CD4-positive, alpha-beta T cell (primary cell): ENCODE data around the gene NMNAT2. TPM values are rescaled to one million over a fixed set of nuclear protein-coding genes. Genes with fewer than 3 reads are reported as not detected.

Experiments
- ATAC-seq: fragments of 200-7000 bp; cut with Tn5 transposase; one replicate; pipeline ENCODE4 v1.10.0; 2022; ENCODE audit warnings: mild to moderate bottlenecking; ENCODE audit not compliant: poor library complexity
- CTCF ChIA-PET: fragments of 350-600 bp; sonication (Branson Sonifier 250); formaldehyde crosslinking; loops from one replicate; lab custom pipeline; 2021; ENCODE audit warnings: antibody characterized with exemption, inconsistent platforms; lab: Charles Lee
- POLR2A ChIA-PET: fragments of 350-600 bp; sonication (Branson Sonifier 250); formaldehyde crosslinking; loops from one replicate; lab custom pipeline; 2021; ENCODE audit warnings: antibody characterized with exemption, inconsistent platforms; lab: Charles Lee
- DNase-seq, 14 experiments: peaks; one replicate each; pipeline ENCODE4 v3.0.0-alpha.2; 2013 to 2020; ENCODE audit warnings: mixed read lengths in 2 of 14
- H3K27ac ChIP-seq, 2 donors: one replicate each; pipeline versions ENCODE4 v1.5.1 to v1.7.0; 2013; ENCODE audit warnings: low read length in 2 of 2, low read depth in 1 of 2, mild to moderate bottlenecking in 1 of 2
- H3K27me3 ChIP-seq, 2 experiments: 1 replicate in 1 of 2; 2 replicates in 1 of 2; pipeline versions ENCODE4 v1.6.1 to v1.7.0; 2013; ENCODE audit warnings: low read length in 2 of 2, control low read depth in 1 of 2, mild to moderate bottlenecking in 1 of 2, moderate library complexity in 1 of 2; ENCODE audit not compliant: insufficient read depth in 2 of 2, control insufficient read depth in 1 of 2
- H3K36me3 ChIP-seq: one replicate; pipeline ENCODE4 v1.6.1; 2013; ENCODE audit warnings: low read length, control low read depth; ENCODE audit not compliant: insufficient read depth
- H3K4me1 ChIP-seq: one replicate; pipeline ENCODE4 v1.6.1; 2013; ENCODE audit warnings: low read length, control low read depth; ENCODE audit not compliant: insufficient read depth
- H3K4me3 ChIP-seq: one replicate; pipeline ENCODE4 v1.5.1; 2013; ENCODE audit warnings: mild to moderate bottlenecking, low read length, moderate library complexity
- H3K9me3 ChIP-seq, 2 experiments: 1 replicate in 1 of 2; 2 replicates in 1 of 2; pipeline versions ENCODE4 v1.6.1 to v1.7.0; 2013; ENCODE audit warnings: low read length in 2 of 2, mild to moderate bottlenecking in 2 of 2, control low read depth in 1 of 2, moderate library complexity in 1 of 2; ENCODE audit not compliant: control insufficient read depth in 1 of 2, insufficient read depth in 1 of 2
- H3K27ac Mint-ChIP-seq: one replicate; pipeline ENCODE4 v1.8.0; 2020; ENCODE audit warnings: mixed read lengths
- H3K27me3 Mint-ChIP-seq: one replicate; pipeline ENCODE4 v1.8.0; 2021; ENCODE audit warnings: mixed read lengths
- H3K36me3 Mint-ChIP-seq: one replicate; pipeline ENCODE4 v1.8.0; 2021; ENCODE audit warnings: low read depth, mixed read lengths
- H3K4me1 Mint-ChIP-seq: one replicate; pipeline ENCODE4 v1.8.0; 2021; ENCODE audit warnings: low read depth, mixed read lengths
- H3K4me3 Mint-ChIP-seq: one replicate; pipeline ENCODE4 v1.8.0; 2020; ENCODE audit warnings: mild to moderate bottlenecking, mixed read lengths
- H3K9me3 Mint-ChIP-seq: one replicate; pipeline ENCODE4 v1.8.0; 2020; ENCODE audit warnings: mixed read lengths
- intact Hi-C, 2 experiments: fragments of 100-400 bp; cut with DNase I in 1 of 2; cut with micrococcal nuclease in 1 of 2; formaldehyde crosslinking; loops; one replicate each; pipeline versions ENCODE4 v1.15.1 to v1.9.0; 2023 to 2025; cut with DNase I, micrococcal nuclease
- total RNA-seq, 174 experiments: library from RNA in 2 of 174; stranded (reverse) in 2 of 174; gene quantifications; one replicate each; pipeline ENCODE4 v1.2.3 and lab custom pipeline; 2021 to 2026
- TF ChIP-seq, protein P1 (sequence below): fragments of 200-600 bp; IDR thresholded peaks from one replicate; pipeline ENCODE4 v1.8.0; 2022; ENCODE audit warnings: antibody characterized with exemption, mild to moderate bottlenecking

NMNAT2 gene
- total RNA-seq, 2 experiments from 2014 or later: not detected

DNA sequence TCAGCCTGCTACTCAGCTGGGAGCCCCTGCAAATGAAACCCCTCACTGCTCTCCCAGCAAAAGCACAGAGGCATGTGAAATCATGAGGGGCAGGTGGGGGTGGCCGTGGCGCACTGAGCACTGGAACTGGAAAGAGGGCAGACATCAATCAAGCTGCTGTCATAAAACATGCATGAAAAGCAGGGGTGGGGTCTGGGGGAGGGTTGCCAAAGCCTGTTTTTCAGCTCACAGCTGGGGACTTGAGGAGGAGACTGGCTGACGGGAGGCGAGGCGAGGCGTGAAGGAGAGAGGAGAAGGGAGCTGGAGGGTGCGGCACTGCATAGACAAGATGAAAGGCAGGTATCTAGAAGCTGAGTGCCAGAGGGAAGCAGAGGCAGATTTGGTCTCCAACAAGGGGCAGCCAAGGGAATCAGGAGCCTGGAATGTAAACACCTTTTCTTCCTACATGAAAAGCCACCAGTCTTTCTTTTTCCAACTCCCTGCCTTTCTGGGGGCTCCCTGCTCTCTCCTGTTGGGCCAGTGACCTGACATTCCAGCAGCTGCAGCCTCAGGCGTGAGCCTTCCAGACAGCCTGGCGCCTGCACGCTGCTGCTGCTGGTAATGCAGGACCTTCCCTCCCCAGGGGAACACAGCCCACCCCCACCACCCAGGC is 87.0 kb downstream of the NMNAT2 start:
- TF ChIP-seq, protein P1, sequence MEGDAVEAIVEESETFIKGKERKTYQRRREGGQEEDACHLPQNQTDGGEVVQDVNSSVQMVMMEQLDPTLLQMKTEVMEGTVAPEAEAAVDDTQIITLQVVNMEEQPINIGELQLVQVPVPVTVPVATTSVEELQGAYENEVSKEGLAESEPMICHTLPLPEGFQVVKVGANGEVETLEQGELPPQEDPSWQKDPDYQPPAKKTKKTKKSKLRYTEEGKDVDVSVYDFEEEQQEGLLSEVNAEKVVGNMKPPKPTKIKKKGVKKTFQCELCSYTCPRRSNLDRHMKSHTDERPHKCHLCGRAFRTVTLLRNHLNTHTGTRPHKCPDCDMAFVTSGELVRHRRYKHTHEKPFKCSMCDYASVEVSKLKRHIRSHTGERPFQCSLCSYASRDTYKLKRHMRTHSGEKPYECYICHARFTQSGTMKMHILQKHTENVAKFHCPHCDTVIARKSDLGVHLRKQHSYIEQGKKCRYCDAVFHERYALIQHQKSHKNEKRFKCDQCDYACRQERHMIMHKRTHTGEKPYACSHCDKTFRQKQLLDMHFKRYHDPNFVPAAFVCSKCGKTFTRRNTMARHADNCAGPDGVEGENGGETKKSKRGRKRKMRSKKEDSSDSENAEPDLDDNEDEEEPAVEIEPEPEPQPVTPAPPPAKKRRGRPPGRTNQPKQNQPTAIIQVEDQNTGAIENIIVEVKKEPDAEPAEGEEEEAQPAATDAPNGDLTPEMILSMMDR: no peak
- POLR2A ChIA-PET: interaction anchor here (0.6 kb wide), 1 partner anchor 295 kb away, joined by 3 read pairs; no protein-coding TSS in a partner anchor
- no peaks in the 10 kb centered on the region for H3K4me1 Mint-ChIP-seq
- peaks cover 66% of the 10 kb centered on the region for H3K27me3 Mint-ChIP-seq
- H3K4me3 Mint-ChIP-seq: no peak overlapping the region
- DNase-seq: no peak
- H3K36me3 Mint-ChIP-seq: no peaks in the 10 kb centered on the region
- CTCF ChIA-PET: no interaction called here
- H3K27ac ChIP-seq: no peak overlapping the region
- no peaks in the 10 kb centered on the region for H3K9me3 Mint-ChIP-seq
- H3K27me3 ChIP-seq: peaks cover 8 to 24% of the 10 kb centered on the region in 2 experiments
- no peaks in the 10 kb centered on the region for H3K9me3 ChIP-seq
- no peaks in the 10 kb centered on the region for H3K36me3 ChIP-seq
- no peaks in the 10 kb centered on the region for H3K4me1 ChIP-seq
- intact Hi-C loops: no loop called here
- no peak overlapping the region for H3K4me3 ChIP-seq
- no peak overlapping the region for H3K27ac Mint-ChIP-seq
- ATAC-seq: no peak

DNA sequence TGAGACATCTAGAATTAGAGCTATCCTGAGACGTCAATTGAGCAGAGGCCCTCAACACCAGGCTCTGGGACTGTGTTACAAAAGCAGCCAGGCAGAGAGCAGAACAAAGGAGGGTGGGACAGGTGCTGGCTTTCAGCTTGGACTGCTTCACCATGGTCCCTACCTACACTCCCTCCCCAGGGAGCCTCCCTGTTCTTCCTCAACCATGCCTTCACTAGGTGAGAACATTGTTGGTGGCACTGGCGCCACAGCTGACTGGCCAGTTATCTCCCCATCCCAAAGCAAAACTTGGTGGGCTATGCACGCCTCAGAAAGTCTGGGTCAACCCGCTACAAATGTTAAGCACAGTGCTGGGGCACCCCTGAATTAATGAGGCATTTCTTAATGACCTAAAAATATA is 87.8 kb downstream of the NMNAT2 start:
- POLR2A ChIA-PET: no interaction called here
- intact Hi-C loops: no loop called here
- Mint-ChIP-seq H3K36me3 (no peaks in the 10 kb centered on the region), H3K4me1 (no peaks in the 10 kb centered on the region), H3K4me3 (no peak overlapping the region), H3K27me3 (peaks cover 66% of the 10 kb centered on the region), H3K9me3 (no peaks in the 10 kb centered on the region), H3K27ac (no peak overlapping the region)
- H3K4me1 ChIP-seq: no peaks in the 10 kb centered on the region
- CTCF ChIA-PET: no interaction called here
- ATAC-seq: no peak
- TF ChIP-seq, protein P1: no peak
- no peaks in the 10 kb centered on the region for H3K36me3 ChIP-seq
- peaks cover 8 to 24% of the 10 kb centered on the region in 2 experiments for H3K27me3 ChIP-seq
- H3K27ac ChIP-seq: no peak overlapping the region
- no peaks in the 10 kb centered on the region for H3K9me3 ChIP-seq
- no peak for DNase-seq
- H3K4me3 ChIP-seq: no peak overlapping the region

DNA sequence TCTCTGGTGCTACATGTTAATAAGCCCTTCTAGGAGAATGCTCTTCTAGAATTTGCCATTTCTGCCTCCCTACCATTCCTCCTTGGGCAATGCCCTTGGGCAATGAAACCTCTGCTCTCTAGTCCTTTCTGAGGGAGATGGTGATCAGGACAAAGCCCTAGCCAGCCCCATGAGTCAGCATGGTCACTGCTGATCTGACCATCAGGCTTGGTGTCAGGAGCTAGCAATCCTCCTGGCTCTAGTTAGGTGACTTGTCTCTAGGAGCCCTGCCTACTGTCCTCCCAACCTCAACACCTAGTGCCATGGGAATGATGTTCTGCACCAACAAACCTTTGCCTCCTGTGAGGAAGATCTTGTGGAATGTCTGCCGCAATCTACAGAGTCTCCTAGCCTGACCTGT is 89.8 kb downstream of the NMNAT2 start:
- no peaks in the 10 kb centered on the region for H3K36me3 ChIP-seq
- no peaks in the 10 kb centered on the region for H3K4me1 ChIP-seq
- no peaks in the 10 kb centered on the region for H3K36me3 Mint-ChIP-seq
- ATAC-seq (no peak), DNase-seq (no peak)
- ChIA-PET POLR2A (no interaction called here), CTCF (no interaction called here)
- no peak overlapping the region for H3K4me3 Mint-ChIP-seq
- H3K4me1 Mint-ChIP-seq: no peaks in the 10 kb centered on the region
- no peak overlapping the region for H3K27ac Mint-ChIP-seq
- H3K27me3 Mint-ChIP-seq: peaks cover 53% of the 10 kb centered on the region
- peaks cover 6 to 24% of the 10 kb centered on the region in 2 experiments for H3K27me3 ChIP-seq
- TF ChIP-seq, protein P1: no peak
- H3K9me3 Mint-ChIP-seq: no peaks in the 10 kb centered on the region
- no peaks in the 10 kb centered on the region for H3K9me3 ChIP-seq
- no peak overlapping the region for H3K27ac ChIP-seq
- no peak overlapping the region for H3K4me3 ChIP-seq
- intact Hi-C loops: no loop called here
